GM18511 (cell line): ENCODE data around the gene GLB1L.
"Not testable (repeated sequence)": the region's sequence is repeated elsewhere in the genome, so short reads cannot be mapped to it uniquely, and the experiment has no call there.

Experiments used
- ATAC-seq: cut with Tn5 transposase; IDR thresholded peaks from one replicate; pipeline ENCODE4 v1.9.1; 2021; ENCODE audit warnings: mild to moderate bottlenecking, moderate library complexity; ENCODE audit not compliant: unreplicated experiment

Gene GLB1L

DNA sequence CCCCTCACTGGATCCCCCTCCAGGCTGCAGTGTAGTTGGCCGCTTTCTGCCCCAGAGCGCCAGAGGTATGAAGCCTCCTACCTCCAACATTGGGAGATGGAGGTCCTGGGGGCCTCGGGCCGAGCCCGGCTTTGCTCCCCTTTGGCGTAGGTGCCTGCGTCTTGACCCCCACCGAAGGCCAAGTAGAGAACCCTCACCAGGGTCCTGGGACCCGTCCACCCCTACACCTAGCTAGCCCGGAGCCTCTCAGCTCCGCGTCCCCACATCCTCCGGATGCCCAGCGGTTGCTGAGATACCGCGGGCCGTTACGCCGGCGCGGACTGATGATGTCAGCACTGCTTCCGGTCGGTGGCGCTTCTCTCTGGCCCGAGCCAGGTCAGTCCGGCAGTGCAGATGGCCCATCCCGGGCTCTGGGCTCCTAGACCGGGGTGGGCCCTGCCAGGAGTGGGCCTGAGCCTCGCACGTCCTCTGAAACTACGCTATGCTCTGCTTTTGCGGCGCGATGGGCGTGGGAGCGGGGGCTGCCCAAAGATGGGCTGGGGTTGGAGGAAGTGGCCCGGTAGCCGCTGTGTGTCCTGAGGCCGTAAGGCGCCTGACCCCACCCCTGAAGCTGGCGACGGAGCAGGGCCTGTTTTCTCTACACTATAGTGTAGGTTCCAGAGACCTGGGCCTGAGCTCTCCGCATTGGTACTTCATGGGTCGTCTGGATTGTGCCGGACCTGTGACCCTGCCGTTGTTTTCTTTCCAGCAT is at the start of gene GLB1L, which contains the start of gene STK16:
GLB1L (minus strand) TSS at position 297 of the 751 bp plus-strand sequence. CDS start 1,871 bp downstream, outside the sequence.
STK16 (plus strand) TSS at position 332 of the 751 bp plus-strand sequence. CDS start 521 bp downstream, outside the sequence.
- ATAC-seq, result peak; percentile 69

GRCh38 chr2:219294356-219295351 is 49.4 kb upstream of the GLB1L start:
- ATAC-seq, result peak; percentile 91

DNA sequence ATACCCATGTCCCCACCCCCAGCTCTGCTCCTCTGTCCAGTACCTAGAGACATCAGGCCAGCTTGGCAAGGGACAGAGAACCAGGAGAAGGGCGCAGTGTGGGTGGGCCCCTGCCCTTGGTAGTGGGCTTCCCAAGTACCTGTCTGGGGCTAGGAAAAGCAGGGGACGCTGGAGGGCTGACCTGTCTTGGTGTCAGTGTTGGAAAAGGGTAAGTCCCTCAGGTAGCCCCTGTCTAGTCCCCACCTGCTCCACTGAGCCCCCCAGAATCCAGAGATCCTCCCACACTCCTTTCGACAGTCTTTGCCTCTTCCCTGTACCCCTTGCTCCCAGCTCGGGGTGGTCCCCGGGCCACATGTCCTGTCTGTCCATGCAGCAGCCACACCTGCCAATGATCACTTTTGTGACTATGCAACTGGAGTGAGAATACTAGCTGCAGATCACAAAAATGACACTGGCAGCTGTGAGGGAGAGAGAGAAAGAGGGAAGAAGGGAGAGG is 48.5 kb upstream of the GLB1L start:
- ATAC-seq, result no peak

- no peak for ATAC-seq
These were observed 47.4 kb upstream of the GLB1L start for GRCh38 chr2:219292616-219293015.

DNA sequence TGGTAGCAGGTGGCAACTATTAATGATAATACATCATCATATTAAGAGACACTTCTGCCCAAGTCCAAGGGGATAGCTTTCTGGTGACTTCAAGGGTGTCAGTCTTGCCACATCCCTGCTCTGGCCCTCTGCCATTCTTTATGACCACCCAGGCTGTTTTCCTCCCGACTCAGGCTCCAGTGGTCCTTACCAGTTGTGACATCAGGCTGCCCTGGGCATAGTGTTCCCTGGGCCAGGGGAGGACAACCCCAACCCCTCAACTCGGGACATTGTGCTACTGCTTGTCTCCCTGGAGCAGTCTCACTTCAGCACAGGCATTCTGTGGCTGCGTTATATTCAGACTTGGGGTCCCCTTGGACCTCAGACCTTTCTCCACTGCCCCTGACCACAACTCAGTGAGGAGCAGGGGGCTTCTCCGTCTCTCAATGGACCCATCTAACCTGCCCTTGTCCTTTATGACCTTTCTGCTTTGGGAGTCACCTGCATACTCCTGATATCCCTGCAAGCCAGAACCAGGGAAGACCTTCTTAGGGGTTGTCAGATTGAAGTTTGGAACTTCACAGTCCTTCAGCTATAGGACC is 46.8 kb upstream of the GLB1L start:
- ATAC-seq, result no peak

- no peak for ATAC-seq
These were observed 46.1 kb upstream of the GLB1L start for GRCh38 chr2:219291394-219291793.

DNA sequence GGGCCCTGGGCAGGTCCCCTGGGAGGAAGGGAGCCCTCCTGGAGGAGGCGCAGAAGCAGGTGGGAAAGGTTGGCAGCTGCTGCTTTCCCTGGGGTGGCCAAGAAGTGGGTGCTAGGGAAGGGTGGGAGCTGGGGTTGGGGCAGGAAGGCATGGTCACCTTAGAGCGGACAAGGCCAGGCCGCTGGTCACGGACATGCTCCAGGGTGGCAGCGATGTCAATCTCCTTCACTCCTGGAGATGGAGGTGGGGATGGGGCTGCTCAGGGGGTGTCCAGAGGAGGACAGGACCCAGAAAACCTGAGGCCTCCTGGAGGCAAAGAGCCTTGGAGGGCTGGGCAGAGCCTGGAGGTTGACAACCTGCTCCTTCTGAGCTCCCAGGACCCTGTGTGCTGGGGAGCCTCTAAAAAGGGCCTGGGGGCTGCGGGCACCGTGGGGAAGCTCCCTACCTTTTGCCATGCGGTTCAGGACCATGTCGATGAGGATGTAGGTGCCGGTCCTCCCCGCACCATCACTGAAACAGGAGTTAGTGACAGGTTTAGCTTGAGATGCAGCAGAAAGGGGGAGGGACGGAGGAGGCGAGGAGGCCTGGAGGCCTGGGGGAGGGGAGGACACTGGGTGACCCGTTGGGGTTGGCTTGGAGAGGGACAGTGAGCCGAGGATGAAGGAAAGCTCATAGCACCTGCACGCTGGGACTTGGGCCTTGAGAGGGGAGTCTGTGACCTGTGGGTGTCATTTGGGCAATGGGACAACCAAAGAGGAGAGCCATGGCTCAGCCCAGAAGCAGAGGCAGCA is 45.3 kb upstream of the GLB1L start:
- no peak for ATAC-seq

- no peak for ATAC-seq
These were observed 44.5 kb upstream of the GLB1L start for GRCh38 chr2:219289537-219290361.

- ATAC-seq, result no peak
These were observed 43.9 kb upstream of the GLB1L start for GRCh38 chr2:219289195-219289536.

- no peak for ATAC-seq
These were observed 42.5 kb upstream of the GLB1L start for GRCh38 chr2:219287580-219288265.

DNA sequence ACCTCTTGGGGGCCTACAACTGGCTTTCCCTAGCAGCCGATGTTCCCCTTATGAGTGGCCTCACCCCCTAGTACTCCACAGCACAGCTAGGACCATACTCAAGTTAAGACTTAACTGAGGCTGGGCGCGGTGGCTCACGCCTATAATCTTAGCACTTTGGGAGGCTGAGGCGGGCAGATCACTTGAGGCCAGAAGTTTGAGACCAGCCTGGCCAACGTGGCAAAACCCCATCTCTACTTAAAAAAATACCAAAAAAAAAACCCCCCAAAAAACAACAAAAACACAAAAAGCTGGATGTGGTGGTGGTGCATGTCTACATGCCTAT is 41.8 kb upstream of the GLB1L start:
- ATAC-seq, result not testable (repeated sequence)

DNA sequence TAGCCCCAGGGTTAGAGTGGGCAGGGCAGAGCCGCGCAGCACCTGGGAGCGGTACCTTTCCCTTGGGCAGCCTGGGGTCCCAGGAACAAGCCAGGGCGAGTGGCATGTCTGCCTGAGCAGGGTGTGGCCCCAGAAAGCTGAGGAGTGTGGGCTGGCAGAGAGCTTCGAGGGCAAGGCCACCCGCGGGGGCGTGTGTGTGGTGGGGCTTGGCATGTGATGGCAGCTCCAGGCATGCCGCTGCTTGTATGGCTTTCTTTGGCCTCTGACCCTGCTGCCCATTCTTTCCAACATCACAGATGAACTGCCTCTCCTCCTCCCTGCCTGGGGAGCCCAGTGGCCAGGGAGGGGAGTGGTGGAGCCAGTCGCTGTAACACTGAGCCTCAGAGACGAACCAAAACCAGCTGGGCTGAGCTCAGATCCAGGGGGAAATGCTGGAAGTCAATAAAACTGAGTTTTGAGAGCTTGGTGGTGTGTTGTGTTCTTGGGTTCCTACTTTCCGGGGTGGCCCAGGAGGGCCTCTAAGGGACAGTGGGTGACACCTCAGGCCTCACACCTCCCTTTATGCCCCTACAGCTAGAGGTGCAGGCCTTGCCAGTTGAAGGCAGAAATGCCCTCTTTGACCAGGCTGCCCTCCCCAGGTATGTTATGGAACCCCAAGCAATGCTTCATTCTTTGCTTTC is 41.3 kb upstream of the GLB1L start:
- ATAC-seq, result no peak

DNA sequence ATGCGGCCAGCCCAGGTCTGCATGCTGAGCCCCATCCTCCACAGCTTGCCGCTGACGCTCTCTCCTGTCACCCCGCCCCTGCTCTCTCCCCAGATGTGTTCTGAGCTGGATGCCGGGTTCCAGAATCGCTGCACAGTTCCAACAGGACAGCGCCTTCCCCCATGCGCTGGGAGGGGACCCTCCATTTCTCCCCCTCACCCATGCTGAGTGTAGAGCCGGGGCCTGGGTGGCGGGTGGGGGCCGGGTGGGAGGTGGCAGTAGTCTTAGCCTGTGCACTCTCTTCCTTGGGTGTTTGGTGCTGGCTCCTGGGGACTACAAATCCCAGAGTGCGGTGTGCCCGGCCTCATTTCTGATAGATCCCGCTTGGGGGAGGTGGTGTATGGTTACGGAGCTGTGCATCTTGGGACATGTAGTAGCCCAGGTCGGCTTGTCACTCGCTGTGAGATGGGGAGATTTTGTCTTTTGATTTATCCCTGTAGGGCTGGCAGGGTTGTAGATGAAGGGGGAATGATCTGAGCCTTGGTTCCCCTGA is 40.7 kb upstream of the GLB1L start:
- ATAC-seq, result no peak

DNA sequence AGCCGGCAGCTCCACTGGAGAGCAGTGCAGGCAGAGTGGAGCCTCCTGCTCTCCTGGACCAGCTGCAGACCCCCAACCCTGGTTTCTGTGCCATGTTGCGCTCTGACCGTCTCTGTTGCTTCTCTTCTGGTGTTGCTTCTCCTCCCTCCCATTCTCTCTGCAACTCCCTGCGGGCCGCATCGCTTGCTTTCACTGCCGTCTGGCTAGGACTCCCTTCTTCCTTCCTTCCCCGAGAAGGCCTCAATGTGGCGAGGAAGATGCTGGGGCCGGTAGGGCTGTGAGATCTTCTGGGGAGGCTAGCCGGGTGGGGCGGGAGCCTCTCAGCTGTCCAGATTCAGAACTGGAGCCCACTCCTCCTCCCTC is 40.1 kb upstream of the GLB1L start:
- no peak for ATAC-seq

DNA sequence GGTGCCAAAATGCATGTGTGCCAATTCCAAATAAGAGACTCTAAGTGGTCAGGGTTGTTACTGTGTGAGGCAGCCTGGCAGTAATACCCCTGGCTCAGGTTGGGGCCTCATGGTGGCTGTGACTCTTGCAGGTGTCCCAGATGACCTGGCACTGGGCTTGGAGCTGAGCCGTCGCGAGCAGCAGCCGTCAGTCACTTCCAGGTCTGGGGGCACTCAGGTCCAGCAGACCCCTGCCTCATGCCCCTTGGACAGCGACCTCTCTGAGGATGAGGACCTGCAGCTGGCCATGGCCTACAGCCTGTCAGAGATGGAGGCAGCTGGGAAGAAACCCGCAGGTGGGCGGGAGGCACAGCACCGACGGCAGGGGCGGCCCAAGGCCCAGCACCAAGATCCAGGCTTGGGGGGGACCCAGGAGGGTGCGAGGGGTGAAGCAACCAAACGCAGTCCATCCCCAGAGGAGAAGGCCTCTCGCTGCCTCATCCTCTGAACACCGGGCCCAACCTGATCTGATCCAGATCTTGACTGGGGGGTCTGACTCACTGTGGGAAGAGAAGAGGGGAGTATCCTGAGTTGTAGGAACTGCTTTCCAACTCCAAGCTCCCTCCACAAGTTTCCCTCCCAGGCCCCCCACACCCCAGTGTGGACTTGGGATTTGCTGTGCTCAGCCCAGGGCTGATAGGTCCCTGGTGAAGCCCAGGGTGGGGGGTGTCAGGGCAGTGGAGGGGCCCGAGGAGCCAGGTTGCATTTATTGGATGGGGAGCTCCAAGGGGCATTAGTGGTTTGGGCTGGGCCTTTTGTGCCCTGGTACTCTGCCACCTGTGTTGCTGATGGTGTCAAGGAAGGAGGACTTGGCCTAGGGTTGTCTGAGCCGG is 39.5 kb upstream of the GLB1L start:
- no peak for ATAC-seq

DNA sequence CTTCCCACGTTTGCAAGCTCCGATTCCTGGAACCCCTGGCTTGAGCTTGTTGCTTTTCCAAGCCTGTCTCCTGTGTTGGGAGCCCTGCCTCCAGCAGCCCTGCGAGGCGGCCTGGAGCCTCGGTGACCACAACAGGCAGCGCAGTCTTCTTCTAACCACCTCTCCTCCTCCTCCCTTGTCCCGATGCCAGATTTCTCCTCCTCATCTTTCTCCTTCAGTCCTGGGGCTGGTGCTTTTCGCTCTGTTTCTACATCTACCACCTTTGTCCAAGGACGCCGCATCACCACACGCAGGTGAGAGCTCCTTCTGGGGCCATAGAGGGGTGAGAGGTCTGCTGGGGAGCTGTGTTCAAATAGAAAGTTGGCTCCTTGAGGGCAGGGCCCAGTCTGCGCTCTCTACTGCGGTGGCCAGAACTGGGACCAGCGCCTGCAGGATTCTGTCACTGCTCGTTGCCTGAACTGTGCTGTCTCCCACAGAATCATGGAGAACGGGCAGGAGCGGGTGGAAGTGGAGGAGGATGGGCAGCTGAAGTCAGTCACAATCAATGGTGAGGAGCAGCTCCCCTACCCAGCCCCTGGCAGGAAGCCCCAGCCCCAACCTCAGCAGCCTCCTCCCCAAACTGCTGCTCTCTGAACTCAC is 37.8 kb upstream of the GLB1L start:
- no peak for ATAC-seq

DNA sequence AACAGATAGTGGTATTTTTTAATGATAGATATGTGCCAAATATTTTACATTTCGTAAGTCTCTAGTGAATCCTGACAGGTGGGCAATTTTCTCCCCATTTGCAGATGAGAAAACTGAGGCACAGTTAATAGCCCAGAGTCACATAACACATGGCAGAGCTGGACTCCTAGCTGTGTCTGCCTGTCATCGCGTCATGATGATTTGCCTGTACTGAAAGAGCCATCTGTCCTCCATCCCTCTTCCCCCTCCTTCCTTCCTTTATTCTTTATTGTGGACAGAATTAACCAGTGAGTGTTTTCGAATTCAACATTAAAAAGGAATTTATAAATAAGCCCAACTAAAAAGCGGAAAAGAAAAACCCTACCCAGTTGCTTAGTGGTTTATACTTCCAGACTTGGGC is 37.1 kb upstream of the GLB1L start:
- no peak for ATAC-seq
